Lower lobe of right lung (tissue), 2 donors: ENCODE measurements around the gene DDX55. TPM values are rescaled to one million over a fixed set of nuclear protein-coding genes. Genes with fewer than 3 reads are reported as not detected.
A peak's percentile ranks its signal among the peaks of the same experiment; 100 is the strongest.
"Not testable (repeated sequence)": the region's sequence is repeated elsewhere in the genome, so short reads cannot be mapped to it uniquely, and the experiment has no call there.

Experiments
- ATAC-seq, 2 donors: fragments of 200-7000 bp; cut with Tn5 transposase; one replicate each; pipeline ENCODE4 v1.9.1; 2020 to 2022; ENCODE audit warnings: mild to moderate bottlenecking in 2 of 2, moderate library complexity in 2 of 2
- DNase-seq: peaks from one replicate; pipeline ENCODE4 v3.0.0-alpha.2; 2020
- H3K27ac ChIP-seq: fragments of 200-600 bp; one replicate; pipeline ENCODE4 v1.8.0; 2022
- H3K27me3 ChIP-seq: fragments of 200-600 bp; one replicate; pipeline ENCODE4 v1.8.0; 2022; ENCODE audit warnings: low read depth
- H3K36me3 ChIP-seq: fragments of 200-600 bp; one replicate; pipeline ENCODE4 v1.8.0; 2022; ENCODE audit warnings: mild to moderate bottlenecking
- H3K4me1 ChIP-seq: fragments of 200-600 bp; one replicate; pipeline ENCODE4 v1.8.0; 2022
- H3K4me3 ChIP-seq: fragments of 200-600 bp; one replicate; pipeline ENCODE4 v1.8.0; 2022; ENCODE audit warnings: mild to moderate bottlenecking
- H3K9me3 ChIP-seq: fragments of 200-600 bp; one replicate; pipeline ENCODE4 v1.8.0; 2022
- intact Hi-C: fragments of 100-400 bp; cut with DNase I; formaldehyde crosslinking; loops from one replicate; pipeline ENCODE4 v1.11.0; 2022
- long read RNA-seq: library from polyadenylated mRNA; unstranded; transcript quantifications from one replicate; pipeline ENCODE4 v2.0.0, GENCODE V29; 2021
- total RNA-seq: library from RNA; stranded (reverse); fragmentation: NEBNext Ultra II Directional; extraction: Animal tissue kit (Norgen Biotek cat#: 25700); gene quantifications from one replicate; pipeline ENCODE4 v1.2.1, GENCODE V29; 2021
- TF ChIP-seq, protein P1 (sequence below): fragments of 200-600 bp; IDR thresholded peaks from one replicate; pipeline ENCODE4 v1.8.0; 2022; ENCODE audit warnings: antibody characterized with exemption, mild to moderate bottlenecking
- donor health status: DM: no; HTN: yes; CAD: no; lungs with severe emphysema.

The DDX55 gene, protein sequence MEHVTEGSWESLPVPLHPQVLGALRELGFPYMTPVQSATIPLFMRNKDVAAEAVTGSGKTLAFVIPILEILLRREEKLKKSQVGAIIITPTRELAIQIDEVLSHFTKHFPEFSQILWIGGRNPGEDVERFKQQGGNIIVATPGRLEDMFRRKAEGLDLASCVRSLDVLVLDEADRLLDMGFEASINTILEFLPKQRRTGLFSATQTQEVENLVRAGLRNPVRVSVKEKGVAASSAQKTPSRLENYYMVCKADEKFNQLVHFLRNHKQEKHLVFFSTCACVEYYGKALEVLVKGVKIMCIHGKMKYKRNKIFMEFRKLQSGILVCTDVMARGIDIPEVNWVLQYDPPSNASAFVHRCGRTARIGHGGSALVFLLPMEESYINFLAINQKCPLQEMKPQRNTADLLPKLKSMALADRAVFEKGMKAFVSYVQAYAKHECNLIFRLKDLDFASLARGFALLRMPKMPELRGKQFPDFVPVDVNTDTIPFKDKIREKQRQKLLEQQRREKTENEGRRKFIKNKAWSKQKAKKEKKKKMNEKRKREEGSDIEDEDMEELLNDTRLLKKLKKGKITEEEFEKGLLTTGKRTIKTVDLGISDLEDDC
- total RNA-seq, result 20.5 TPM
- long read RNA-seq, transcript DDX55-201 (14 exons, 2,654 nt), result major isoform, 6 of 28 reads
- long read RNA-seq, partial matches to known transcripts, result 12 of 28 reads
- long read RNA-seq, other reads (novel, unspliced or antisense), result 10 of 28 reads

DNA sequence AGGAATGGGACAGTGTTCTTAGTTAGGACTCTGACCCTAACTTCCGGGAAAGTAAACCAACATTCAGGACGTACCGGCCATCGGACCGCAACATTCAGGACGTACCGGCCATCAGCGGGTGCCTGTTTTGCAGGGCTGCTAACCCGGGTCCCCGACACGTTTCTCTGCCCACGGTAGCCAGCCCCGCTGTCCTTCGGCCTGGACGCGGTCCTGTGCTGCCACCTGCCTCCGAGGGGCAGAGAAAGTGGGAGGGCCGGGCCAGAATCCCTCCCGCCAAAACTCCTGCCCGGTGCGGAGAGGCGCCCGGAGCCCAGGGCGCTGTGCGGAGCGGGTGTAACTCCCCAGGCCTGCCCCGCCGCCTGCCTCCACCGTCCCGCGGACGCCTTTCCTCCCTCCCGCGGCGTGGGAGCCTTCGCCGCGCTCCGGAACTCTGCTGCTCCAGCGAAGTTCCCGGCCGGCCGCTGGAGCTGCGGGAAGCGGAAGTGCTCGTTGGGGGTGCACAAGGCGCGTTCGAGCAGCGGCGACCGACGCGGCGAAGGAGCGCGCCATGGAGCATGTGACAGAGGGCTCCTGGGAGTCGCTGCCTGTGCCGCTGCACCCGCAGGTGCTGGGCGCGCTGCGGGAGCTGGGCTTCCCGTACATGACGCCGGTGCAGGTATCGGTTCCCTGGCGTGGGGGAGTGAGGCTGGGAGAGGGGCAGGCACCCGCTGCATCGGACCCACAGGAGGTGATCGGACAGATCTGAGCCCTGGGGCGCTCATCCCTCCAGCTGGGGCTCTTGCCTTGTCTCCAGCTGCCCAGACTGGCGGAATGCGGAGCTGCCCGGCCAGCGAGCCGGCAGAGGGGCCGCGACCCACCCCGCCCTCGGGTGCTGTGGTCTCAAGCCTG is at the start of gene DDX55:
Gene DDX55 (plus strand): TSS at position 498 of the 888 bp plus-strand sequence. CDS start 50 bp downstream, at position 548.
- no peaks in the 10 kb centered on the region for H3K9me3 ChIP-seq
- peaks cover 20% of the 10 kb centered on the region for H3K4me1 ChIP-seq
- intact Hi-C loops, result no loop called here
- ATAC-seq (peak; percentile 98 to 99), DNase-seq (peak; percentile 91)
- H3K27ac ChIP-seq, result peak within 1 kb of the TSS; percentile 89
- peak within 1 kb of the TSS; percentile 100 for H3K4me3 ChIP-seq
- no peaks in the 10 kb centered on the region for H3K27me3 ChIP-seq
- TF ChIP-seq, protein P1, sequence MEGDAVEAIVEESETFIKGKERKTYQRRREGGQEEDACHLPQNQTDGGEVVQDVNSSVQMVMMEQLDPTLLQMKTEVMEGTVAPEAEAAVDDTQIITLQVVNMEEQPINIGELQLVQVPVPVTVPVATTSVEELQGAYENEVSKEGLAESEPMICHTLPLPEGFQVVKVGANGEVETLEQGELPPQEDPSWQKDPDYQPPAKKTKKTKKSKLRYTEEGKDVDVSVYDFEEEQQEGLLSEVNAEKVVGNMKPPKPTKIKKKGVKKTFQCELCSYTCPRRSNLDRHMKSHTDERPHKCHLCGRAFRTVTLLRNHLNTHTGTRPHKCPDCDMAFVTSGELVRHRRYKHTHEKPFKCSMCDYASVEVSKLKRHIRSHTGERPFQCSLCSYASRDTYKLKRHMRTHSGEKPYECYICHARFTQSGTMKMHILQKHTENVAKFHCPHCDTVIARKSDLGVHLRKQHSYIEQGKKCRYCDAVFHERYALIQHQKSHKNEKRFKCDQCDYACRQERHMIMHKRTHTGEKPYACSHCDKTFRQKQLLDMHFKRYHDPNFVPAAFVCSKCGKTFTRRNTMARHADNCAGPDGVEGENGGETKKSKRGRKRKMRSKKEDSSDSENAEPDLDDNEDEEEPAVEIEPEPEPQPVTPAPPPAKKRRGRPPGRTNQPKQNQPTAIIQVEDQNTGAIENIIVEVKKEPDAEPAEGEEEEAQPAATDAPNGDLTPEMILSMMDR, result peak; percentile 51
- H3K36me3 ChIP-seq, result peaks cover 55% of the 10 kb centered on the region

DNA sequence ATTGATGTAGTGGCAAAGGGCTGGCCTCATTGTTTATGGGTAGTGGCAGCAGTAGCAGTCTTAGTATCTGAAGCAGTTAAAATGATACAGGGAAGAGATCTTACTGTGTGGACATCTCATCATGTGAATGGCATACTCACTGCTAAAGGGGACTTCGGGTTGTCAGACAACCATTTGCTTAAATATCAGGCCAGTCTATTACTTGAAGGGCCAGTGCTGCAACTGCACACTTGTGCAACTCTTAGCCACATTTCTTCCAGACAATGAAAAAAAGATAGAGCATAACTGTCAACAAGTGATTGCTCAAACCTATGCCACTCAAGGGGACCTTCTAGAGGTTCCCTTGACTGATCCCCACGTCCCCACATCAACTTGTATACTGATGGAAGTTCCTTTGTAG is 47.8 kb upstream of the DDX55 start:
- H3K4me3 ChIP-seq, result not testable (repeated sequence)

DNA sequence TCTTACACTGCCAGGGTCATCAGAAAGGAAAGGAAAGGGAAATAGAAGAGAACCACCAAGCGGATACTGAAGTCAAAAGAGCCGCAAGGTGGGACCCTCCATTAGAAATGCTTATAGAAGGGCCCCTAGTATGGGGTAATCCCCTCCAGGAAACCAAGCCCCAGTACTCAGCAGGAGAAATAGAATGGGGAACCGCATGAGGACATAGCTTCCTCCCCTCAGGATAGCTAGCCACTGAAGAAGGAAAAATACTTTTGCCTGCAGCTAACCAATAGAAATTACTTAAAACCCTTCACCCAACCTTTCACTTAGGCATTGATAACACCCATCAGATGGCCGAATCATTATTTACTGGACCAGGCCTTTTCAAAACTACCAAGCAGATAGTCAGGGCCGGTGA is 47.1 kb upstream of the DDX55 start:
- H3K4me3 ChIP-seq, H3K27me3 ChIP-seq, intact Hi-C loops, H3K9me3 ChIP-seq, H3K36me3 ChIP-seq, H3K4me1 ChIP-seq, DNase-seq, H3K27ac ChIP-seq, ATAC-seq: not testable (repeated sequence)

More for the DNA sequence above, 47.8 kb upstream of the DDX55 start:
- DNase-seq, H3K36me3 ChIP-seq, H3K27me3 ChIP-seq, H3K27ac ChIP-seq, H3K9me3 ChIP-seq, ATAC-seq, H3K4me1 ChIP-seq, intact Hi-C loops: not testable (repeated sequence)

DNA sequence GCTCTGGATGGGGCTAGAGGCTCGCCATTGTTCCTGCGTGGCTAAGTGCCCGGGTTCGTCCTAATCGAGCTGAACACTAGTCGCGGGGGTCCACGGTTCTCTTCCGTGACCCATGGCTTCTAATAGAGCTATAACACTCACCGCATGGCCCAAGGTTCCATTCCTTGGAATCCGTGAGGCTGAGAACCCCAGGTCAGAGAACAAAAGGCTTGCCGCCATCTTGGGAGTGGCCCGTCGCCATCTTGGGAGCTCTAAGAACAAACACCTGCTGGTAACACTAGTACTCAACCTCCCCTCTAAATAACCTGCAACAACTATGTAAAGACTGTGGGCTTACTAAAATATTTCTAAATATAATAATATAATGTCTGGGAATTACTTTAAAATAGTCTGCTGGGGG is 43.4 kb upstream of the DDX55 start:
- not testable (repeated sequence) for ATAC-seq

DNA sequence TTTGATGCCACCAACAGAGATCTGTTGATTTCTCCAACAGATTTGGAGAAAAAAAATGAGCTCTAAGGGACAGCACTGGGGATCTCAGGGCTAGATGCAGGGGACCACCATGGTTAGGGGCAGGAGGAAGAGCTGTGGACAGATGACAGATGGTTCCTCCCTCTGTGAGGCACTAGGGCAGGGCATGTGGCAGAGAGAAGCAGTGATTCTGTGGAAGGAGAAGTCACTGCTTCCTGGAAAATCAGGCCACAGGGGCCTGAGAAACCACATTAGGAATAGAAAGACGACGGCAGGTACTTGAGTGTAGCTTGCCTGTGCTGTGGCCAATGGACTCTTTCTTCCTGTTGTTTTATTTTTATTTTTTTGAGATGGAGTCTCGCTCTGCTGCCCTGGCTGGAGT is 42.4 kb upstream of the DDX55 start:
- DNase-seq (no peak), ATAC-seq (peak; percentile 37 to 61)
- intact Hi-C loops, result no loop called here
- H3K27me3 ChIP-seq, result no peaks in the 10 kb centered on the region
- no peaks in the 10 kb centered on the region for H3K9me3 ChIP-seq
- H3K4me1 ChIP-seq, result no peaks in the 10 kb centered on the region
- no peak overlapping the region for H3K4me3 ChIP-seq
- H3K36me3 ChIP-seq, result no peaks in the 10 kb centered on the region
- TF ChIP-seq, protein P1, result no peak
- no peak overlapping the region for H3K27ac ChIP-seq

More for the DNA sequence above, 43.4 kb upstream of the DDX55 start:
- DNase-seq, intact Hi-C loops, H3K4me1 ChIP-seq, H3K27me3 ChIP-seq, H3K27ac ChIP-seq, H3K4me3 ChIP-seq, H3K36me3 ChIP-seq, H3K9me3 ChIP-seq: not testable (repeated sequence)

DNA sequence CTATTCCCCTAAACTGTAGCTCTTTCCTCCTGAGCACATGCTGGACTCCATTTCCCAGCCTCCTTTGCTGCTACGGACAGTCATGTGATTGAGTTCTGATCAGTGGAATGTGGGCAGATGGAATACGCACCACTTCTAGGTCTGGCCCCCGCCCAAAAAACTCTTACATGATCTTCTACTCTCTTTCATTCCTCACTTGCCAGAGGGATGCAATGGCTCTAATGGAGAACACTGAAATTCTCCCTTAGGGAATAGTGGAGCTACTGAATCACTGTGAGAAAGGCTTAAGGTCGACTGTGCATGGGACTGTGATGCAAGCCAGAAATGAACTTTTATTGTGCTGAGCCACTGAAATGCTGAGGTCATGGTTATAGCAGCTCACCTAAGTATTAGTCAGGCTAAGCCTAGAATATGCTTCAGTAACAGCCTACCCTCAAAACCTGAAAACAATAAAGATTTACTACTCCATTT is 30.5 kb upstream of the DDX55 start:
- H3K9me3 ChIP-seq, result no peaks in the 10 kb centered on the region
- DNase-seq, result peak; percentile 55
- H3K36me3 ChIP-seq, result no peaks in the 10 kb centered on the region
- TF ChIP-seq, protein P1, result no peak
- no peak overlapping the region for H3K27ac ChIP-seq
- H3K27me3 ChIP-seq, result no peaks in the 10 kb centered on the region
- no peak overlapping the region for H3K4me3 ChIP-seq
- ATAC-seq, result peak; percentile 65
- no peaks in the 10 kb centered on the region for H3K4me1 ChIP-seq
- intact Hi-C loops, result no loop called here
